ENCODE measurements around the gene HEATR5B.
"Not testable (repeated sequence)": the region's sequence is repeated elsewhere in the genome, so short reads cannot be mapped to it uniquely, and the experiment has no call there.

Gene HEATR5B

DNA sequence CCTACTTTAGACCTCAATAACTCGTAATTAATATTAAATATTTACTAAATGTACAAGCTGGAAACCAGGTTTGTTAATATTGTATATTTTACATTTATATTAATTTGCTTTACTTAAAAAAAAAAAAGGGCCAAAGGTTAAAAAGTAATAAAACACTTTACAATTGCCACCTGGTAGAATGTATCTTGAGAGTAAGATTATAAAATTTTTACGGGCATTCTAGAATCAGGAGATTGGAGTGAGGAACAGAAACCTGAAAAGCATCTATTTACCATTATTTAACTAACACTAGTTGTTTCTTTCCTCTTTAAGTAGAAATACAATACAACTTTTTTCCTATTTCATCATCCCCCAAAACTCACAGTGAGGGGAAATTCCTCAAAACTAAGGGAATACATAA is 102.3 kb downstream of the HEATR5B start:
- no peak for DNase-seq (ENCODE audit: low read depth)

DNA sequence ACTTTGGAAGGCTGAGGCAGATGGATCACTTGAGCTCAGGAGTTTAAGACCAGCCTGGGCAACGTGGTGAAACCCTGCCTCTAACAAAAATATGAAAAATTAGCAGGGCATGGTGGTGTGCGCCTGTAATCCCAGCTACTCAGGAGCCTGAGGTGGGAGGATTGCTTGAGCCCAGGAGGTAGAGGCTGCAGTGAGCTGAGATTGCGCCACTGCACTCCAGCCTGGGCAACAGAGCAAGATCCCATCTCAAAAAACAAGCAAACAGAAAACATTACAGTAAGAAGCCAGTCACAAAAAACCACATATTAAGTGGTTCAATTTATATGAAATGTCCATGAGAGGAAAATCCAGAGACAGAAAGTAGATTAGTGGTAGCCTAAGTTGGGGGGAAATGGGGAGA is 105.2 kb downstream of the HEATR5B start:
- DNase-seq (ENCODE audit: low read depth), result not testable (repeated sequence)

GRCh38 chr2:36976065-36976464 is 108.1 kb downstream of the HEATR5B start:
- DNase-seq (ENCODE audit: low read depth), result no peak

- no peak for DNase-seq (ENCODE audit: low read depth)
These were observed 108.9 kb downstream of the HEATR5B start for GRCh38 chr2:36975306-36975705.

DNA sequence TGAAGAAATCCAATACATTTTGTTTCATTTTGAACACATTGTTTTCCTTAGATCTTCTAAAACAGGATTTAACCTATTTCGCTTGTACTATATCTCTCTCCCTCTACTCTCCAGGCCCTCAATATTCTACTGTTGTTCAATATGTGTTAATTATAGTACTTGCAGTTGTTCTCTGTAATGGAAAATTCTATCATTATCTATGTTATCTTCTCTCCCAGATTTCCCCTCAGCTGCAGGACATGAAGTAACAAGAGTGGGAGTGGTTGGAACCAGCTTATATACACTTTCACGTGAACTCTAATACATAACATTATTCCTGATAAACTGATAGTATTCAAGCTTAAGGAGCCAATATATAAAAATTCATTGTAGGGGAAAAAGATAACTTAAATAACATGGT is 110.9 kb downstream of the HEATR5B start:
- DNase-seq (ENCODE audit: low read depth), result no peak

- no peak for DNase-seq (ENCODE audit: low read depth)
These were observed 112.2 kb downstream of the HEATR5B start for GRCh38 chr2:36971990-36972389.

DNA sequence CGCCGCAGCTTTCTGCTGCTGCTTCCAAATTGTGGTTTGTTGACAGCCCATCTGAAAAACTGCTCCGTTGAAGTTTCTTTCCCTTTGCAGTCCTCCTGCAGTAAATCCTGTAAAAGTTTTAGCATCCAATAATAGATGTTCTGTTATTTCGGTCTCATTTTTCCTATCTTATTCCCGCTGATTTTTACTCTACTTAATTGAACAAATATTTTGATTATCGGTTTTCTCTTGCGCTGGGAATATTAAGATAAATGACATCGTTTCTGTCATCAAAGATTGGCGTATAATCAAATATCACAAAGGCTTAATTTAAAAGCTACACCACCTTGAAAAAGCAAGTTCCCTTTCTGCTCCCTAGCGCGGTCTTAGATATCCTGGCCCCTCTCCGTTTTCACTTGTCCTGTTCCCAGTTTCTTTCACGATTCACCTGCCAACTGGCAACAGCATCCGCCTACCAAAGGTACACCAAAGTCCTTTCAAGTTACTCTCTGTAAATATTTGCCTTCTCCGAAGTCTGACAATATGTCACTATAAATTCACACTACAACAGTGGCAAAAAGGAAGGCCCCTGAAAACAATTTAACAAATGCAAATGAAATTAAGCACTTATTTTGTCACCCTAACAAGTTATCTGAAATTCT is 116.8 kb downstream of the HEATR5B start:
- DNase-seq (ENCODE audit: low read depth), result no peak

DNA sequence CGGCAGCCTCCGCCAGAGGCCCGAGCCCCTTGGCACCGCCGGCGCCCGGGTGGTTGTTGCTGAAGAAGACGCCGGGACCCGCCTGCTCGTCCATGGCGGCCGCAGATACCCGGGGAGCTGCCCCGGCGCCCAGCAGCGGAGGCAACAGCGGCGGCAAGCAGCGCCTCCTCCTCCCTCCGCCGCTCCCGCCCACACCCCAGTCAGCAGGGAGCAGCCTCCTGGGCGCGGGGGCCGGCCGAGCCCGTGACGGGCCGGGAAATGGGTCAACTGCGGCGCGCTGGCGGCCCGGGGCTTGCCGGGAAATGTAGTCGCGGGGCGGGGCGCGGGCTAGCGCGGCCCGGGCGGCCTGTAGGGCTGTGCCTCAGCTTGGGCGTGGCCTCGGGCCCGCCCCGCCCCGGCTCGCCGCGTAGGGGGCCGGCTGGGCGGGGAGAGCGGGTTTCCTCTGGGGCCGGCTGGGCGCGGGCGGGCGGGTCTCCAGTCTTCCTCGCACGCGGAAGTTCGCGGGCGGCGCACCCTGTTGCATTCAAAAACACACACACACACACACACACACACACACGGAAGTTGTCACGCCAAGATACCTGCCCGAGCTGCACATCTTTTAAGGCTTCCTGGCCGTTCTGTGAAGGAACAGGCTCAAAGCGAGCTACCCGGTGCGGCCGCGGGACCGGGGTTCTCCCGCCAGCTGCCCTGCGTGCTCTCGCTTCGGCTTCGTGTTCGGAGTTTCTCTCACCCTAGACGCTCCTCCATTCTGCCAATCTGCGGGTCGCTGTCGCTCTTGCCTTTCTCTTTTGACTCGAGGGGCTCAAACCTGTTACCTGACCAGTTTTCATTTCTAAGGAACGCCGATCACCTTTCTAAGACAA is 117.6 kb downstream of the HEATR5B start, which contains the start of gene STRN:
STRN (minus strand) TSS at position 167 of the 866 bp plus-strand sequence; CDS start at position 94, 73 bp downstream.
- DNase-seq (ENCODE audit: low read depth), result peak; percentile 69

- DNase-seq (ENCODE audit: low read depth), result no peak
These were observed 118.3 kb downstream of the HEATR5B start for GRCh38 chr2:36965751-36966369.

DNA sequence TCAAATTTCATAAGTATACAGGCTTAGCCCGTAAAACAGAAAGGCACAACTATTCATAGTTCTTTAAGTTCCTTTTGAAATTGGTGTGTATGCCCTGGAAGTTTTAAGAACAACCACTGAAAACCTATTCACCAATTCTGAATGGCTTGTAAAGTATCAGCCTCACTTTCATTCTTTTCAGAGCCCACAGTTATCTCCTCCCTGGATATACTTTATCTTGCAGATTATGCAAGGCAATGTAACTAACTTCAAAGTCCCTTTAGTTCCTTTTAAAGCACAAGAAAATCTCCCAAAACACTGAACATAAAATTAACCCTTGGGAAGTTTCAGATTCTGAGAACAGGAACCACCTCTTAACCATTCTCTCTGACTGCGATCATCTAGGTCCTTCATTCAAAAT is 119.0 kb downstream of the HEATR5B start:
- no peak for DNase-seq (ENCODE audit: low read depth)

DNA sequence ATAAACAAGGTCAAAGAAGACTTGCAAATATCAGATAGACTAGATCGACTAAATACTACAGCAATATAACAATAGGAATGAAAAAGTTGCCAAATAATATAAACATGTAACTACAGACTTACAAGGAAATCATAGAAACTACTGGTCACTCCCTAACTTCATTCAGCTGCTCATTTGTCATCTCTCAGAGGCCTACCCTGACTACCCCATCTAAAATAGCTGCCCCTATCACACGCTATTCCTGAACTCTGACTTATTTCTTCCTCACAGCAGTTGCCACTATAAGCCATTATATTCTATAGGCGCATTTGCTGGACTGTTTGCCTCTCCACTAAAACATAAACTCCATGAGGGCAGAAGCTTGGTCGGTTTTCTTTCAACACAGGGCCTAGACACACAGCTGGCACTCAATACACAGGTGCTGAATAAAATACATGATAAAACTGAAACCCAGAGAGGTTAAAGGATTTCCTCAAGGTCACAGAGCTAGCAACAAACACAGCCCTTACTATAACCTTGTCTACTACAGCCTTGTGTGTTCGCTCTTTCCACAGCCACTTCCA is 119.6 kb downstream of the HEATR5B start:
- no peak for DNase-seq (ENCODE audit: low read depth)

GRCh38 chr2:36963734-36964133 is 120.4 kb downstream of the HEATR5B start:
- no peak for DNase-seq (ENCODE audit: low read depth)

DNA sequence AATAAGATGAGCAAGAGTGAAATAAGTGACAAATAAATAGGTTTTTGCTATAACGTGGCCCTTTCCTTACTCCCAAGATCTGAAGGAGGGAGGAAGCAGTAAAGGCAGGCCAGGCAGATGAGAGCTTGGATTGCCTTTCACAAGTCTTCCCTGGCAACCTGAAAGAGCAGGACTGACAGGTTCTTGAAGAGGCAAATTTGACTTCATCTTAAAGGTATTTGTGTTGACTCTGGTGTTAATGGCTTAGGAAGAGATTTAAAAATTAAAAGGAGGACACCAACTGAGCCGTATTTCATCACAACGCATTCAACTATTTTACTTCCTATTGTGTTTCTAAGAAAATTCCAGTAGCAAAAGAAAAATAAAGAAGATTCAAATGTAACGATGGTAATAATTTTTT is 121.1 kb downstream of the HEATR5B start:
- no peak for DNase-seq (ENCODE audit: low read depth)

DNA sequence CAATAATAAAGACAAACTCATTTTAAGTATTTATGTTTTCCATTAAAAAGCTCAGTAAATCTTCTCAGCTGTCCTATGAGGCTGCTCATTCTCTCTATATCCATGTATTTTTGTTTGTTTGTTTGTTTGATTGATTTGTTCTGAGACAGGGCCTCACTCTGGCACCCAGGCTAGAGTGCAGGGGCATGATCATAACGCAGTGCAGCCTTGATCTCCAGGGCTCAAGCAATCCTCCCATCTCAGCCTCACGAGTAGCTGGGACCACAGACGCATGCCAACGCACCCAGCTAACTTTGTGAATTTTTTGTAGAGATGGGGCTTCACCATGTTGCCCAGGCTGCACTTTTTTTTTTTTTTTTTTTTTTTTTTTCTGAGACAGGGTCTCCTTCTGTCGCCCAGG is 123.4 kb downstream of the HEATR5B start:
- no peak for DNase-seq (ENCODE audit: low read depth)

DNA sequence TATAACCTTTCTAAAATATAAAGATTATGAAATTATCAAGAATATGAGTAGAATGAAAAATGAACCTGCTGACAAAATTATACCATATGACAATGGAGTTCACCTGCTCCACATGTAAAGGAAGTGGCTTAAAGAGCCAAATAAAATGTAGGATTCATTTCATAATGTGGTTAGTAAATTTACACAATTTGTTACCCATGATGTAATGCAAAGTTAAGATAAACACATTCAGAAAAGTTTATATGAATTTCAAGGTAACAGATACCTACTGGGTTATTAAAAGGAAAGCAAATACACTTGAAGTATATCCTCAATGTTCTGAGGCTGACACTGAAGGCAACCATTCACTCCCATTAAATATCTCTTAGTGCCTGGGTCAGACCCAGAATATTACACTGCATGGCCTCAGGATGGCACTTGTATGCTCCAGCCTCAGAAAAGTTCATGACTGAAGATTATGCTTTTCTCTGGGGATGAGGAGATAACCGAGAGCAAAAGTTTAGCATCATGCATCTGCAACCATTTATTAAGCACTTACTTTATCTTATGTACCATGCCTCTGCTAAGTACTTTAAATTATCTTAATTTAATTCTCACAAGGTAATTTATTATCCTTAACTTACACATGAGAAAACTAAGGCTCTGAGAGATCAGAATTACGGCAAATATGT is 124.0 kb downstream of the HEATR5B start:
- no peak for DNase-seq (ENCODE audit: low read depth)

GRCh38 chr2:36954977-36955607 is 129.1 kb downstream of the HEATR5B start:
- DNase-seq (ENCODE audit: low read depth), result no peak

- no peak for DNase-seq (ENCODE audit: low read depth)
These were observed 131.4 kb downstream of the HEATR5B start for GRCh38 chr2:36952748-36953197.

DNA sequence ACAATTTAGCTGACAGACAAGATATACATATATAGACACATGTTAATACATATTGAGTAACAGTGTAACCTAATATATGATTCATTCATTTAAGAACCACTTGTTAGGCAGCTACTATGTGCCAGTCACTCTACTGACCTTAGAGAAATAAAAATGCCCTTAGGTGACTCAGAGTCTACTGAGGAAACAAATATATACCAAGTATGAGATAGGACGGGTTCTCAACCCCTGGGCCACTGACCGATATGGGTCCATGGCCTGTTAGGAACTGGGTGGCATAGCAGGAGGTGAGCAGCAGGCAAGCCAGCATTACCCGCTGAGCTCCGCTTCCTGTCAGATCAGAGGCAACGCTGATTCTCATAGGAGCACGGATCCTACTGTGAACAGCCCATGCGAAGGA is 132.6 kb downstream of the HEATR5B start:
- DNase-seq (ENCODE audit: low read depth), result no peak

- no peak for DNase-seq (ENCODE audit: low read depth)
These were observed 133.1 kb downstream of the HEATR5B start for GRCh38 chr2:36951027-36951518.

GRCh38 chr2:36949845-36950244 is 134.3 kb downstream of the HEATR5B start:
- DNase-seq (ENCODE audit: low read depth), result no peak

GRCh38 chr2:36945240-36945639 is 138.9 kb downstream of the HEATR5B start:
- DNase-seq (ENCODE audit: low read depth), result not testable (repeated sequence)

Data from HS-27A (cell line).